Superior temporal gyrus (tissue), 1 donor: ENCODE data around the gene EML4.
"Not testable (repeated sequence)": the region's sequence is repeated elsewhere in the genome, so short reads cannot be mapped to it uniquely, and the experiment has no call there.

Source experiments
- DNase-seq: peaks from one replicate; pipeline ENCODE4 v3.0.0-alpha.2; 2016; ENCODE audit errors: extremely low spot score

EML4 gene

GRCh38 chr2:42256505-42256904 is 87.4 kb downstream of the EML4 start:
- no peak for DNase-seq

GRCh38 chr2:42261518-42262195 is 92.5 kb downstream of the EML4 start:
- DNase-seq, result no peak

GRCh38 chr2:42266236-42266635 is 97.1 kb downstream of the EML4 start:
- DNase-seq, result no peak

GRCh38 chr2:42267530-42267929 is 98.4 kb downstream of the EML4 start:
- DNase-seq, result no peak

GRCh38 chr2:42268528-42269151 is 99.5 kb downstream of the EML4 start:
- DNase-seq, result no peak

- DNase-seq, result no peak
Observed at GRCh38 chr2:42270757-42271156, 101.6 kb downstream of the EML4 start.

GRCh38 chr2:42271246-42271645 is 102.1 kb downstream of the EML4 start:
- not testable (repeated sequence) for DNase-seq

GRCh38 chr2:42274863-42275262 is 105.7 kb downstream of the EML4 start:
- no peak for DNase-seq

GRCh38 chr2:42281416-42282081 is 112.4 kb downstream of the EML4 start:
- no peak for DNase-seq

GRCh38 chr2:42284019-42284418 is 114.9 kb downstream of the EML4 start:
- DNase-seq, result no peak

- no peak for DNase-seq
Observed at GRCh38 chr2:42286268-42286946, 117.3 kb downstream of the EML4 start.

GRCh38 chr2:42288811-42289210 is 119.7 kb downstream of the EML4 start:
- no peak for DNase-seq

- DNase-seq, result no peak
Observed at GRCh38 chr2:42289222-42289621, 120.1 kb downstream of the EML4 start.

GRCh38 chr2:42290005-42290404 is 120.9 kb downstream of the EML4 start:
- DNase-seq, result no peak

GRCh38 chr2:42293019-42293418 is 123.9 kb downstream of the EML4 start:
- no peak for DNase-seq

GRCh38 chr2:42296226-42296625 is 127.1 kb downstream of the EML4 start:
- DNase-seq, result no peak

- DNase-seq, result no peak
Observed at GRCh38 chr2:42297322-42297936, 128.3 kb downstream of the EML4 start.

GRCh38 chr2:42298132-42298531 is 129.0 kb downstream of the EML4 start:
- no peak for DNase-seq

- no peak for DNase-seq
Observed at GRCh38 chr2:42298996-42299754, 130.0 kb downstream of the EML4 start.

- no peak for DNase-seq
Observed at GRCh38 chr2:42300527-42300926, 131.4 kb downstream of the EML4 start.

- no peak for DNase-seq
Observed at GRCh38 chr2:42303252-42303651, 134.1 kb downstream of the EML4 start.
